IPS-15b (cell line): ENCODE data around the gene GLUL.

Source experiments
- H3K27me3 ChIP-seq: one replicate; pipeline ENCODE4 v1.6.1; 2013; ENCODE audit warnings: low read length; ENCODE audit not compliant: control insufficient read depth, insufficient read depth
- H3K36me3 ChIP-seq: one replicate; pipeline ENCODE4 v1.6.1; 2013; ENCODE audit warnings: low read length; ENCODE audit not compliant: control insufficient read depth, insufficient read depth
- H3K4me1 ChIP-seq: one replicate; pipeline ENCODE4 v1.6.1; 2013; ENCODE audit warnings: mild to moderate bottlenecking, low read length; ENCODE audit not compliant: control insufficient read depth, insufficient read depth
- H3K4me3 ChIP-seq: one replicate; pipeline ENCODE4 v1.5.1; 2013; ENCODE audit warnings: low read depth, low read length
- H3K9ac ChIP-seq: one replicate; pipeline ENCODE4 v1.6.1; 2013; ENCODE audit warnings: low read depth, mild to moderate bottlenecking, low read length
- H3K9me3 ChIP-seq: one replicate; pipeline ENCODE4 v1.6.1; 2013; ENCODE audit warnings: mild to moderate bottlenecking, low read length; ENCODE audit not compliant: control insufficient read depth, insufficient read depth

Gene GLUL

DNA sequence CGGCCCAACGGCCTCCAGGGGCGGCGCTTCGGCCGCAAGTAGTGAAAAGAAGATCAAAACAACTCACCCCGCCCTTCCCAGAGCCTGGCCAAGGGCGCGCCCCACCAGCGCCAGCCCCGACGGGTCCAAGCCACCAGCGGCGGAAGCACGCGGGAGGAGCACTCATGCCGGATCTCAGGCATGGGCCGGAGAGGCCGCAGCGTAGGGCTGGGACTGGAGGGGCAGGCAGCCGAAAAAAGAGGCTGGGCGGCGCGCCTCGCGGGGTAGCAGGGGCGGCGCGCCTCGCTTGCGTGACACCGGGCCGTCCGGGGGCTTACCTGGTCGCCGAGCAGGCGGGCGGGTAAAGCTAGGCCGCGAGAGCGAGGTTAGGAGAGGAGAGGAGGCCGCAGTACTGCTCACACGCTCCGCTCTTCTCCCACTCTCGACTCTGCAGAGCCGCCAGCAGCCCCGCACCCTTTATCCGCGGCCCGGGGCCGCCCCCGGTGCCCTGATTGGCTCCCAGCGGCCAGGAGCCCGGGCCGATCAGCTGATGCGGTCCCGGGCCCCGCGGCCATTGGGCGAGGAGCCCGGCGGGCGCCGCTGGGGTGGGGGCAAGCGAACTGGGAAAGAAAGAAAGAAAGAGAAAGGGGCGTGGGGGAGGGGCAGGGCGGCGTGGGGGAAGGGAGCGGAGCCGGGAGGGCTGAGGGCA is at the start of gene GLUL:
Gene GLUL, minus strand, starts transcription at position 429 of the 688 bp plus-strand sequence. CDS start 3,053 bp downstream, outside the sequence.
- peaks cover 10% of the 10 kb centered on the region for H3K4me1 ChIP-seq
- no peaks in the 10 kb centered on the region for H3K9me3 ChIP-seq
- peak within 1 kb of the TSS; percentile 88 for H3K4me3 ChIP-seq
- no peaks in the 10 kb centered on the region for H3K27me3 ChIP-seq
- peak within 1 kb of the TSS; percentile 95 for H3K9ac ChIP-seq
- peaks cover 26% of the 10 kb centered on the region for H3K36me3 ChIP-seq

DNA sequence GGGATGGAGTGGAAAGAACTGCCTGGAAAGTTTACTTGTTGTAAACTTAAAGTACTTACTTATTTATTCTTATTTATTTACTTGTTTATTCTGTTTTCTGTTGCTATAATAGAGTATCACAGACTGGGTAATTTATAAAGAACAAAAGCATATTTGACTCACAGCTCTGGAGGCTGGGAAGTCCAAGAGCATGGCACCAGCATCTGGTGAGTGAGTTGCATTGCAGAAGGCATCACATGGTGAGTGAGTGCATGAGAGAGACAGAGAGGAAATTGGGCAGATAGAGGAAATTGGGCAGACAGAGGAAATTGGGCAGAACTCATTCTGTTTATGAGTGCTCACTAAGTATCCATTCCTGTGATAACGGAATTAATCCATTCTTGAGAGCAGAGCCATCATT is 46.7 kb upstream of the GLUL start:
- Histone ChIP-seq H3K4me3 (no peak overlapping the region), H3K4me1 (no peaks in the 10 kb centered on the region), H3K9me3 (no peaks in the 10 kb centered on the region), H3K27me3 (no peaks in the 10 kb centered on the region), H3K9ac (no peak overlapping the region), H3K36me3 (no peaks in the 10 kb centered on the region)

GRCh38 chr1:182433580-182433979 is 42.0 kb upstream of the GLUL start:
- Histone ChIP-seq H3K9ac (no peak overlapping the region), H3K4me1 (no peaks in the 10 kb centered on the region), H3K36me3 (no peaks in the 10 kb centered on the region), H3K9me3 (no peaks in the 10 kb centered on the region), H3K4me3 (no peak overlapping the region), H3K27me3 (no peaks in the 10 kb centered on the region)

GRCh38 chr1:182431278-182431677 is 39.7 kb upstream of the GLUL start:
- no peaks in the 10 kb centered on the region for H3K9me3 ChIP-seq
- no peaks in the 10 kb centered on the region for H3K36me3 ChIP-seq
- no peaks in the 10 kb centered on the region for H3K27me3 ChIP-seq
- no peaks in the 10 kb centered on the region for H3K4me1 ChIP-seq
- no peak overlapping the region for H3K9ac ChIP-seq
- no peak overlapping the region for H3K4me3 ChIP-seq

DNA sequence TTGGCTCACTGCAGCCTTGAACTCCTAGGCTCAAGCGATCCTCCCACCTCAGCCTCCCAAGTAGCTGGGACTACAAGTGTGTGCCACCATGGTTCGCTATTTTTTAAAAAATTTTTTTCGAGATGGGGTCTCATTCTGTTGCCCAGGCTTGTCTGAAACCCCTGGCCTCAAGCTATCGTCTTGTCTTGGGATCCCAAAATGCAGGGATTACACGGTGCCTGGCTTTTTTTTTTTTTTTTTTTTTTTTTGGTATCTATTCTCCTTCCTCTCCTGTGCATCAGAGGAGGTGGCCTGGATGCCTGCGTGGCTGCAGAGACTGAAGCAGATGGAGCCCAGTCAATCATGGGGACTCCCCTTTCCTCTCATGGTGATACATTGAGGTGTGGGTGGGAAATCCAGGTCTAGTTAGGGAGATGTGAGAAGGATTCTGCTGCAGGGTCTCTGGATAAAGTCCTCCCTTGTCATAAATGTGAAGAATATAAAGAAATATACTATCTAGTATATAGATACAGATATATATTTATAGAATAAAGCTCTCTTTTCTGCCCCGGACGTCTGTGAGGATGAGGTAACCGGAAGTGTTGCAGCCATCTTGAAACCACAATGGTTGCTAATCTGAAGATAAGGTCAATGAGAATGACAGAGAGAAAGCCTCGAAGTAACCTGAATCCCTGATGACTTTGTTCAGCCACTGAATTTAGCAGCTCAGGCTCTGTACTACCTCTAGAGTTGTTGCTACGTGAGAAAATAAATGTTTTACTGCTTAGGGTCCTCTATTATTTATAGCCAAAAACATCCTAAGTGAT is 38.9 kb upstream of the GLUL start:
- no peak overlapping the region for H3K4me3 ChIP-seq
- no peak overlapping the region for H3K9ac ChIP-seq
- no peaks in the 10 kb centered on the region for H3K36me3 ChIP-seq
- no peaks in the 10 kb centered on the region for H3K27me3 ChIP-seq
- no peaks in the 10 kb centered on the region for H3K9me3 ChIP-seq
- no peaks in the 10 kb centered on the region for H3K4me1 ChIP-seq

- Histone ChIP-seq H3K9me3 (no peaks in the 10 kb centered on the region), H3K4me3 (no peak overlapping the region), H3K9ac (no peak overlapping the region), H3K27me3 (no peaks in the 10 kb centered on the region), H3K4me1 (no peaks in the 10 kb centered on the region), H3K36me3 (no peaks in the 10 kb centered on the region)
Measured at GRCh38 chr1:182428043-182428442, 36.5 kb upstream of the GLUL start.

GRCh38 chr1:182426442-182427430 is 35.1 kb upstream of the GLUL start:
- Histone ChIP-seq H3K4me3 (no peak overlapping the region), H3K4me1 (no peaks in the 10 kb centered on the region), H3K9me3 (no peaks in the 10 kb centered on the region), H3K36me3 (no peaks in the 10 kb centered on the region), H3K27me3 (no peaks in the 10 kb centered on the region), H3K9ac (no peak overlapping the region)

GRCh38 chr1:182415789-182416188 is 24.2 kb upstream of the GLUL start:
- no peak overlapping the region for H3K9ac ChIP-seq
- H3K4me3 ChIP-seq, result no peak overlapping the region
- H3K27me3 ChIP-seq, result no peaks in the 10 kb centered on the region
- H3K9me3 ChIP-seq, result no peaks in the 10 kb centered on the region
- H3K36me3 ChIP-seq, result no peaks in the 10 kb centered on the region
- no peaks in the 10 kb centered on the region for H3K4me1 ChIP-seq

DNA sequence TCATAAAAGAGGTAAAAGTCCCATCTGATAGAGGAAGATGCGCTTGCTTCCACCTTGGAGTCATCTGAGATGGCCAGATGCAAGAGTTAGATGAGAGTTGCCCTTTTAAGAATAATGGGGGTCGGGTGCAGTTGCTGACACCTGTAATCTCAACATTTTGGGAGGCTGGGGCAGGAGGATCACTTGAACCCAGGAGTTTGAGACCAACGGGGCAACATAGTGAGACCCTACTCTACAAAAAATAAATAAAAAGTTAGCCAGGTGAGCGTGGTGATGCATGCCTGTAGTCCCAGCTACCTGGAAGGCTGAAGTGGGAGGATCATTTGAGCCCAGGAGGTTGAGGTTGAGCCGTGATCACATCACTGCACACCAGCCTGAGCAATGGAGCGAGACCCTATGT is 22.4 kb upstream of the GLUL start:
- no peaks in the 10 kb centered on the region for H3K27me3 ChIP-seq
- no peaks in the 10 kb centered on the region for H3K4me1 ChIP-seq
- H3K9me3 ChIP-seq, result no peaks in the 10 kb centered on the region
- H3K36me3 ChIP-seq, result no peaks in the 10 kb centered on the region
- H3K9ac ChIP-seq, result no peak overlapping the region
- H3K4me3 ChIP-seq, result no peak overlapping the region

GRCh38 chr1:182413486-182413885 is 21.9 kb upstream of the GLUL start:
- no peaks in the 10 kb centered on the region for H3K9me3 ChIP-seq
- no peaks in the 10 kb centered on the region for H3K27me3 ChIP-seq
- H3K4me1 ChIP-seq, result no peaks in the 10 kb centered on the region
- H3K4me3 ChIP-seq, result no peak overlapping the region
- H3K9ac ChIP-seq, result no peak overlapping the region
- H3K36me3 ChIP-seq, result no peaks in the 10 kb centered on the region

DNA sequence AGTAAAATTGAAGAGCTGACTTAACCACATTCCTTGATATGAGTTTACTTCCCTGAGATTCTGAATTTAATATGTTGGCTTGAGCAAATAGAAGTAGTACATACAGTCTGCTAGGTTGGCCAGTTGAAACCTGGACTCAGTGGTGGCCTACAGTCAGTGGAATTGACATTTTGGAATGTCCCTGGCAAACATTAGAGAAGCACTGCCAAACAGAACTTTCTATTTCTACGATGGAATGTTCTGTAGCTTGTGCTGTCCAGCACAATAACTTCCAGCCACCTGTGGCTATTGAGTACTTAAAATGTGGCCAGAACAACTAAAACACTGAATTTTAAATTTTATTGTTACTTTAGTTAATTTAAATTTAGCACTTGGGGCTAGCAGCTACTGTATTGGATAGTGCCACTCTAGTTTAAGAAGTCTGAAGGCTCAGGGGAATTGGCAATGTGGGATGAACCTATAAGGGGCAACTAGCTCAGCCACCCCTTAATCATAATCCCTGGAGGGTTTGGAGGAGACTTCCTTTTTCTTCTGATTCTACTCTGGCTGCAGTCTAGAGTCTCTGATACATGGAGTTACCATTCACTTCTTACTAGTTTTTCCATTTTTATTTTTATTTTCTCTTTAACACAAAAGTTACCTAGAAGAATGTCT is 19.2 kb upstream of the GLUL start:
- H3K27me3 ChIP-seq, result no peaks in the 10 kb centered on the region
- no peaks in the 10 kb centered on the region for H3K9me3 ChIP-seq
- H3K4me3 ChIP-seq, result no peak overlapping the region
- H3K4me1 ChIP-seq, result no peaks in the 10 kb centered on the region
- no peaks in the 10 kb centered on the region for H3K36me3 ChIP-seq
- no peak overlapping the region for H3K9ac ChIP-seq
